Measurements from ENCODE around the gene FCER1G. TPM values are rescaled to one million over a fixed set of nuclear protein-coding genes. Genes with fewer than 3 reads are reported as not detected.

The FCER1G gene
- total and polyA plus RNA-seq, 4 donors = 25.4 to 77.1 (median 39.3) TPM

GRCh38 chr1:161193561-161194235 is 21.4 kb upstream of the FCER1G start (continued):
- TF ChIP-seq REST (IDR thresholded peaks at IDR 0.05) (peak; percentile 38), HNF4G (IDR thresholded peaks at IDR 0.05) (peak; percentile 11), RAD21 (IDR thresholded peaks at IDR 0.05) (peak; percentile 69 to 76), FOXA2 (IDR thresholded peaks at IDR 0.05) (no peak)

- no peak overlapping the region for H3K4me3 ChIP-seq (ENCODE audit: low read depth in 1 of 3, low read length in 3 of 3)
- H3K27me3 ChIP-seq (ENCODE audit: control insufficient read depth in 4 of 4, insufficient read depth in 4 of 4, low read length in 3 of 4) = no peaks in the 10 kb centered on the region
- no peak for TF ChIP-seq CTCF (IDR thresholded peaks at IDR 0.05; ENCODE audit: low read depth, low read length, missing input control)
- no peak for TF ChIP-seq HNF4A (conservative IDR thresholded peaks at IDR 0.05)
- 82% methylated on average over 4 of the region's 4 CpGs for WGBS
- DNase-seq (ENCODE audit: low spot score) = no peak
- H3K9ac ChIP-seq (ENCODE audit: low read depth in 1 of 2, low read length in 2 of 2) = no peak overlapping the region
- no peak overlapping the region for H3K27ac ChIP-seq (ENCODE audit: low read depth in 1 of 2, low read length in 2 of 2)
- no peaks in the 10 kb centered on the region for H3K9me3 ChIP-seq (ENCODE audit: control insufficient read depth in 4 of 4, low read length in 3 of 4)
- H3K4me1 ChIP-seq (ENCODE audit: control insufficient read depth in 4 of 4, insufficient read depth in 4 of 4, low read length in 3 of 4) = peaks cover 9 to 30% (median 18%) of the 10 kb centered on the region in 4 donors
- H3K36me3 ChIP-seq (ENCODE audit: control insufficient read depth in 4 of 4, insufficient read depth in 3 of 4, low read depth in 1 of 4, low read length in 3 of 4) = peaks cover 0 to 5% (median under 1%) of the 10 kb centered on the region in 4 donors
These were observed 19.9 kb upstream of the FCER1G start for GRCh38 chr1:161195171-161195570.

- DNase-seq (ENCODE audit: low spot score) = no peak
- 97% methylated on average over 7 of the region's 7 CpGs for WGBS
- H3K27ac ChIP-seq (ENCODE audit: low read depth in 1 of 2, low read length in 2 of 2) = no peak overlapping the region
- H3K4me3 ChIP-seq (ENCODE audit: low read depth in 1 of 3, low read length in 3 of 3) = no peak overlapping the region
- TF ChIP-seq HNF4A (conservative IDR thresholded peaks at IDR 0.05) (no peak), ATF3 (IDR thresholded peaks at IDR 0.05) (no peak), NR2F2 (IDR thresholded peaks at IDR 0.05) (no peak), HNF4G (IDR thresholded peaks at IDR 0.05) (no peak), MAX (IDR thresholded peaks at IDR 0.05) (no peak), RAD21 (IDR thresholded peaks at IDR 0.05) (no peak), REST (IDR thresholded peaks at IDR 0.05) (no peak), RXRA (IDR thresholded peaks at IDR 0.05) (no peak), ZBTB33 (IDR thresholded peaks at IDR 0.05) (no peak), GABPA (IDR thresholded peaks at IDR 0.05 in 1 of 2, conservative IDR thresholded peaks at IDR 0.05 in 1 of 2) (no peak)
- H3K9ac ChIP-seq (ENCODE audit: low read depth in 1 of 2, low read length in 2 of 2) = no peak overlapping the region
- no peaks in the 10 kb centered on the region for H3K27me3 ChIP-seq (ENCODE audit: control insufficient read depth in 4 of 4, insufficient read depth in 4 of 4, low read length in 3 of 4)
- peaks cover 14 to 32% (median 22%) of the 10 kb centered on the region in 4 donors for H3K4me1 ChIP-seq (ENCODE audit: control insufficient read depth in 4 of 4, insufficient read depth in 4 of 4, low read length in 3 of 4)
- H3K36me3 ChIP-seq (ENCODE audit: control insufficient read depth in 4 of 4, insufficient read depth in 3 of 4, low read depth in 1 of 4, low read length in 3 of 4) = peaks cover 0 to 5% (median 0%) of the 10 kb centered on the region in 4 donors
- no peaks in the 10 kb centered on the region for H3K9me3 ChIP-seq (ENCODE audit: control insufficient read depth in 4 of 4, low read length in 3 of 4)
These were observed 19.0 kb upstream of the FCER1G start for GRCh38 chr1:161196111-161196510.
